ENCODE measurements around the gene MYMK. TPM values are rescaled to one million over a fixed set of nuclear protein-coding genes. Genes with fewer than 3 reads are reported as not detected.

Gene MYMK
- total RNA-seq, 1 experiment from 2014 or later, result not detected

DNA sequence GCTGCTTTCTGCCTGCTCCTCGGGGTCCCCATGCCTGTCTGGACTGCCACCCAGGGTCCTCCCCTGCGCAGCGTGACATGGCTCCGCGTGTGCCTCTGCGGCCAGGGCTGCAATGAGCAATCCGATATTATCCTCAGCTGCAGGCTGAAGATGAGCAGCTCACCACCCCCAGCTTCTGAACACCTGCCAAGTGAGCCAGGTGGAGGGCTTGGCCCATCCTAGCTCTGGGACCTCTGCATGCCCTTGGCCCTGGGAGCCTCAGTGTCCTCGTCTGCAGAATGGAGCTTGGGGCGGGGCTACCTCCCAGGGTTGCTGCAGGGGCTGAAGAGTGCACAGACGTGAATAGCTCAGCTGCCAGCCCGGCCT is 4.1 kb upstream of the MYMK start:
- Histone ChIP-seq H3K4me1 (ENCODE audit: control insufficient read depth in 1 of 2, insufficient read depth in 2 of 2, low read length in 2 of 2) (peaks cover 8 to 12% of the 10 kb centered on the region in 2 experiments; a peak in 3 of 4 replicates), H3K27ac (ENCODE audit: low read depth, low read length) (no peak overlapping the region), H3K9me3 (ENCODE audit: control insufficient read depth in 1 of 2, insufficient read depth in 1 of 2, low read depth in 1 of 2, low read length in 2 of 2) (no peaks in the 10 kb centered on the region), H3K9ac (ENCODE audit: low read length) (no peak overlapping the region), H3K9me2 (ENCODE audit: insufficient read depth) (no peaks in the 10 kb centered on the region), H2AFZ (ENCODE audit: low read depth, low read length, poor library complexity, severe bottlenecking) (no peak overlapping the region), H3K4me3 (replicated peaks in 1 of 2; ENCODE audit: low read depth in 1 of 2, low read length in 2 of 2) (no peak overlapping the region), H4K20me1 (ENCODE audit: insufficient read depth) (no peaks in the 10 kb centered on the region), H3K79me2 (ENCODE audit: insufficient read depth, low read length) (no peaks in the 10 kb centered on the region), H3K27me3 (ENCODE audit: insufficient read depth, low read length) (no peaks in the 10 kb centered on the region), H3K36me3 (ENCODE audit: control insufficient read depth in 1 of 2, insufficient read depth in 2 of 2, low read length in 2 of 2) (no peaks in the 10 kb centered on the region), H3K4me2 (ENCODE audit: low read length) (no peak overlapping the region)
- DNase-seq (ENCODE audit: low read depth, low spot score) (no peak), ATAC-seq (no peak)
- POLR2A ChIA-PET, result no interaction called here
- CTCF ChIA-PET, result no interaction called here
- BruUV-seq (replicated peaks), result no TSS peak
- intact Hi-C loops (cut with micrococcal nuclease), result no loop called here
- RAD21 ChIA-PET (ENCODE audit: low non-redundant PET in 1 of 2, low total read pairs in 2 of 2, uncharacterized antibody in 2 of 2, unreplicated experiment in 2 of 2), result no interaction called here
- TF ChIP-seq SP1 (IDR thresholded peaks at IDR 0.05; ENCODE audit: low read depth), result no peak
- TF ChIP-seq YY1 (IDR thresholded peaks at IDR 0.05; ENCODE audit: extremely low read depth, insufficient replicate concordance, low read depth, low read length), result no peak
- no peak for TF ChIP-seq EZH2phosphoT487 (IDR thresholded peaks at IDR 0.05; ENCODE audit: borderline replicate concordance)
- TF ChIP-seq ATF3 (IDR thresholded peaks at IDR 0.05), result no peak
- TF ChIP-seq CEBPB (IDR thresholded peaks at IDR 0.05; ENCODE audit: low read depth), result no peak
- TF ChIP-seq TCF7L2 (IDR thresholded peaks at IDR 0.05; ENCODE audit: borderline replicate concordance, extremely low read depth, insufficient read depth, insufficient read length), result no peak
- no peak for TF ChIP-seq POLR2A (IDR thresholded peaks at IDR 0.05; ENCODE audit: borderline replicate concordance, extremely low read depth, insufficient read depth, insufficient read length)
- no peak for TF ChIP-seq SIN3A (IDR thresholded peaks at IDR 0.05; ENCODE audit: low read depth)
- TF ChIP-seq ELF1 (IDR thresholded peaks at IDR 0.05; ENCODE audit: borderline replicate concordance, low read depth), result no peak
- TF ChIP-seq JUND (IDR thresholded peaks at IDR 0.05), result no peak
- no peak for TF ChIP-seq RAD21 (IDR thresholded peaks at IDR 0.05; ENCODE audit: low read depth)
- no peak for TF ChIP-seq REST (IDR thresholded peaks at IDR 0.05; ENCODE audit: low read depth)
- TF ChIP-seq EZH2 (IDR thresholded peaks at IDR 0.05), result no peak
- TF ChIP-seq CTCF (IDR thresholded peaks at IDR 0.05 in 2 of 3, conservative IDR thresholded peaks at IDR 0.05 in 1 of 3; ENCODE audit: borderline replicate concordance in 1 of 3, insufficient read depth in 1 of 3, low read depth in 2 of 3, low read length in 2 of 3), result no peak
- TF ChIP-seq, protein P1, sequence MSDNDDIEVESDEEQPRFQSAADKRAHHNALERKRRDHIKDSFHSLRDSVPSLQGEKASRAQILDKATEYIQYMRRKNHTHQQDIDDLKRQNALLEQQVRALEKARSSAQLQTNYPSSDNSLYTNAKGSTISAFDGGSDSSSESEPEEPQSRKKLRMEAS (IDR thresholded peaks at IDR 0.05), result no peak

Measured in HCT116 (cell line).